Measurements from ENCODE around the gene EML6.
A peak's percentile ranks its signal among the peaks of the same experiment; 100 is the strongest.

EML6 gene

DNA sequence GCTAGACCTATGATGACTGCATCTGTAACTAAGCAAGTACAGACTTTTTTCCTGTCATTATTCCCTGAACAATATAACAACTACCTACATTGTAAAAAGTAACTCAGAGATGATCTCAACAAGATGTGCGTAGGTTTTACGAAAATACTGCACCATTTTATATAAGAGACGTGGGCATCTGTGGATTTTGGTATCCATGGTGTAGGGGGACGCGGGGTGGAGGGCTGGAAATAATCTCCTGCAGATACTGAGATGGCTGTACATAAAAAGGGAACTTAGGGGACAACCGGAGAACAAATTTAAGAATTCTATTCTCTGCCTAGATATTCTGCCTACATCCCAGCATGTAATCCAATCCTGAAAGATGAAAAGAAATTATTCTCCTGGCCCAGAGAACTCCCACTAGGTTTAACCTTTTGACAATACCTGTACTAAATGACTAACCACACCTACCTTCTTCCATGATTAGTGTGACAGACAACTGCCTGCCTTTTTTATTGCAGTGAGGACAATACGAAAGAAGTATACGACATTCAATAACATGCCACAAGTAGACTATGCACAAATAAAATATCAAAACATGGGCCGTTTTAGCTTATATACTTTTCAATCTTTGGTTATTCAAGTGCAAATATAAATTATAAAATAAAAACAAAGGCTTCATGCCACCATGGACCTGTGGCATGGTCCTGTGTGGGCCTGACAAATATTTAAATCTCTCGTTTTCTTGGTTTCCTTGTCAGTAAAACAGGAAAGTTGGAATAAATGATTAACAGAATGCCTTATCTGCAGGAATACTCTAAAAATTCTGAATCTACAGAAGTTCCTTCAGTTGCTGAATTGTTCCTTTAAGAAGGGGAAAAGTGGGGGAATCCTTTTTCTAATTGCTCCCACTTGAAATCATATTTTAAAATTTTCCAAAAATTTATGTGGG lies 280.5 kb downstream of the EML6 start:
- DNase-seq (no peak), ATAC-seq (no peak)

DNA sequence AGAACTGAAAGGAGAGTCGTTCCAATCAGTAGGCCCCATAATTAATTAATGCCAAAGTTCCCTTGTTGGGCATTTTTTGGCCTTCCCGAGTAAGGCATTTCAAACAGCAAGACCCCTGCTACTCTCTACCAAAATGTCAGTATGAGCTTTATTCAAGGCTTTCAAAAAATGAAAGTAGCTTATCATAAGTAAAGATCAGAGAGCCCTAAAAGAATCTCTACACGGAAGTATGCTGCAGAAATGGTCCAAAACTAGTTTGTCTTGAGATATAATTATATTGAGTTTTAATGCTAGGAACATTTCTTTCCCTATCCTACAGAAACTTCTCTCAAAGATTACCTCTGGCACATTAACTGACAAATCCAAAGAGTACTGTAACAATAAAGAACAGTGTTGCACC lies 282.8 kb downstream of the EML6 start:
- no peak for DNase-seq
- ATAC-seq: no peak

DNA sequence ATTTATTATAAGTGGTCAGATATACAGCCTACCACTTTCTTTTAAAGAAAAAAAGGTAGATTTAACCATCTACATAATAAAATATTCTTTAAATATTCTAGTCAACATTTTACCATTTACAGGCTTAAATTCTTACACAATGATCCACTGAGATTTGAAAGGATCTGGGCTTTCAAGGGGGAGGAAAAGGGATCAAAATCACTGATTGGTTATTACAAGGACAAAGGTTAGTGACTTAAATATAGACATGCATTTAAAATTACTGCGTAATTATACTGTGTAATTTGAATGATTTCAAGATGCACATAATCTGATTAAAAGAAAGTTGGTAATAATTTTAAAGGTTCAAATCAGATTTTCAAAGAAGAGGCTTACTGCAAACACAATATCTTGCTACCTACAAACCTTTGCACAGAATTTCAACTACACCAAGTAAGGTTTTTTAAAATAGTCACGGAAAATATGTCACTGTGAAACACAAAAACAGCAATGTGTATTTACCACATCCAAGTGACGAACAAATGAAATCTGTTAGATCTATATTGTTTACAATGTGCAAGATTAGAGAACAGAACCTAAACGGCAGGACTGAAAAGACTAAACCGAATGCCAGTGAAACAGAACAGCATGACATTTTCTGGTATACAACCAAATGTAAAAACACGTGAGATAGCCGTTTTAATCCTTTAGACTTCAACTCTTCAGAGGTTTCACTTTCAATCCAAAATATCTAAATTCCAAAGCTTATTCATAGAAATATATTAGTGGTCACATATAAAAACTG lies 286.0 kb downstream of the EML6 start:
- peak; percentile 26 for ATAC-seq
- no peak for DNase-seq

DNA sequence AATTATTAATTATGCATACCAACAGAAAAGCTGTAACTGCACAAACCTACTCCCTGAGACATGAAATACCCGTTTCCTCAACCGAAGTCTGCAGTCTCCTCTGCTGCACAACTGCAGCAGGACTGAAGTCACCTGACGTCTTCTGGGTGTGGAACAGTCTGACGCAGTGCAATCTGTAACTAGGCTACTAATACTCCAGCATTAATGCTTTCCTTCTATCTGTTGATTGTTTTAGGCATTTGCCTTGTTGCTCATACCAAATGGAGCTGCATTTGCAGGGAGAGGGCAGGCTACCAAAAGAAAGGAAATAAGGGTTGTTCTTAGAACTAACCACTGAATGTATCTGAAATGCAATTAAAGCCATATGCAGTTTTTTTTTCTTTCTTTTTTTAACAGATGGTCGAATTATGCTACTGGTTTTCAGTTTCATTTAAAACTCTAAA lies 286.7 kb downstream of the EML6 start:
- peak; percentile 17 for DNase-seq
- peak; percentile 92 for ATAC-seq

DNA sequence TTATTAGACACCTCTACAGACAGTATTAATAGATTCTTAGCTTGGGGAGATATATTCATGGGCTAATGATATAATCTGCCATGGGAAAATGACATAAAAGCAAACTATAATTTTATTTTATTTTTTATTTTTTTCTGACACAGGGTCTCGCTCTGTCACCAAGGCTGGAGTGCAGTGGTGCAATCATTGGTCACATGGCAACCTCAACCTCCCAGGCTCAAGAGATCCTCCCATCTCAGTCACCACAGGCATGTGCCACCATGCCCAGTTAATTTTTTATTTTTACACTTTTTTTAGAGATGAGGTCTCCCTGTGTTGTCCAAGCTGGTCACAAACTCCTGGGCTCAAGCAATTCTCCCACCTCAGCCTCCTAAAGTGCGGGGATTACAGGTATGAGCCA lies 287.5 kb downstream of the EML6 start:
- no peak for ATAC-seq
- no peak for DNase-seq

DNA sequence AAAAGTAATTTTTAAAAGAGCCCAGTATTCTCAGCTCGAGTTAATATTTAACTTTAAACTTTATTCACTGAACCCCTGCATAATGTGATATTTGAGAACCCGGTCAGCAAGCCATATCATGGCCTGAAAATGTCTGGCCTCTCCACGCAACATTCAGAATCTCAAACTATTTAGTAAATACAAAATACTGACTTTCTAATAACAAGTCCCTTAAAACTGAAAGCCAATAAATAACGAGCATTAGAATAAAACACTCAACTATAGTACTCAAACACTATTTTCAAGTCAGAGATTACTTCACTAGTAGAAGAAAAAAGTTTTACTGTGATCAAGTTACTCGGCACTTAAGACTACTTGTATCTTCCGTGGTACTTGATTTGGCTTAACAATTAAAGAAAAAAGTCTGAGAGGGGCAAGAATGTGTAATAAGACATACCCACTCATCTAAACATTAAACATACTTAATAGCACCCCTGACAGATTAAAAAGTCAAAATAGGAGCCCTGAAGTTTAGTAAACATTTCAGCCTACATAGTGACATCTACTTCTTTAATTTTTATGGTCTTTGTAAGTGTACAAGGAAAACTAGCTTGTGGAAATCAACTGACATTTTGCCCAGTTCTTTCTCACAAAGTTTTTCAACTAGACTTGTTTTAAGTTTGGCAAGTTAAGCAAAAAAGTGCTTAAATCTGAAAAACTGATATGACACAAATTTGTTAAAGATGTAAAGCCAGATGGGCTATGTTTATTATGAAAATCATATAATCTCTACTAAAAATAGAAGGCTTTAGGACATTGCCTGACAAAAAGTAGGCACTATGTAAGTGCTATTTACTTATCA lies 288.6 kb downstream of the EML6 start:
- ATAC-seq: no peak
- no peak for DNase-seq

DNA sequence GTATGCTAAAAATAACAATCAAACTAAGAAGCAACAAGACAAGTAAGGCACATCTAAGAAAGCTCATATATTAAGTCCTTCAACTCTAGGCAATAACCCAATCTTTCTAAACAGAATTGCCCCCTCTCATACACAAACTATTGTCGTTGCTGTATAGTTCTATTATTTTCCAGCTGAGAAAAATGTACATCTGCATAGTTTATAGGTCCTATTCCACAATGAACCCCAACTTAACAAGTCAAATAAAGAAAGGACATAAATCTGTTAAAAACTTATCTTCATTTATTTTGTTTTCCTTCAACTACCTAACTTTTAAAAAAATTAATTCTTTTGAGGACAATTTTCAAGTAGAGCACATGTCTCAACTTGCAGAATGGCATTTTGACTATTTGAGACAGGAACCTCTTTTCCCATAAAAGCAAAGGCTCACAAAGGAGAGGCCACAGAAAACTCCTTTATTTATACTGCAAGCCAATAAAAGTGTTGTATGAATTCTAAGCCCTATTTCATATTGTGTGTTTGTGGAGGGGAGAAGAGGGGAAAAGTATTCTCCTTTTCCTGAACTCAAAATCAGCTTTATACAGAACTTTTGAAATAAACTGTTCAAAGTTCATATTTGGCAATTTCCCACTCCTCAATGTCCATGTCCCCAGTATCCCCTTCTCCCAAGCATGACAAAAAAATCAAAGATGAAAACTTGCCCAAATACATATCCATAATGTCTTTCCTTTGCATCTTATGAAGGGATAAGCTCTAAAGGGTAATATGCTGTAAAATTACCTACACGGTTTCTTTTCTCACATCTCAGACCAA lies 289.4 kb downstream of the EML6 start:
- no peak for ATAC-seq
- DNase-seq: no peak

DNA sequence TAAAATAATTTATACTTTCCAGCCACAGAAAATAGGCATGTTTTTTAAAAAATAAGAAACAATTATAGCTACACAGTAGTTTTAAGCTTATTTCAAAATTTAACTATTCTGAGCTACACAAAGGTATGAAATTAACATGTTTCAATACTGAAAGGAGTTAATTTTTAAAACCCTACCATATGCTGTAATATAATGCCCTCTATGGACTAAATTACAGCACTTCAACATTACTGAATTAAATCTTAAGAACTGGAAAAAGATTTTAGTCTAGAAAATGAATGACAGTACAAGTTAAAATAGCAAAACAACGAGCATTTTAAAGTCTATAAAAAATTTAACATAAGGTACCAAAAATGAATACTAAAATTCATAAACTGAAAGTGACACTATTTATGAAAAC lies 290.5 kb downstream of the EML6 start:
- ATAC-seq (no peak), DNase-seq (no peak)

DNA sequence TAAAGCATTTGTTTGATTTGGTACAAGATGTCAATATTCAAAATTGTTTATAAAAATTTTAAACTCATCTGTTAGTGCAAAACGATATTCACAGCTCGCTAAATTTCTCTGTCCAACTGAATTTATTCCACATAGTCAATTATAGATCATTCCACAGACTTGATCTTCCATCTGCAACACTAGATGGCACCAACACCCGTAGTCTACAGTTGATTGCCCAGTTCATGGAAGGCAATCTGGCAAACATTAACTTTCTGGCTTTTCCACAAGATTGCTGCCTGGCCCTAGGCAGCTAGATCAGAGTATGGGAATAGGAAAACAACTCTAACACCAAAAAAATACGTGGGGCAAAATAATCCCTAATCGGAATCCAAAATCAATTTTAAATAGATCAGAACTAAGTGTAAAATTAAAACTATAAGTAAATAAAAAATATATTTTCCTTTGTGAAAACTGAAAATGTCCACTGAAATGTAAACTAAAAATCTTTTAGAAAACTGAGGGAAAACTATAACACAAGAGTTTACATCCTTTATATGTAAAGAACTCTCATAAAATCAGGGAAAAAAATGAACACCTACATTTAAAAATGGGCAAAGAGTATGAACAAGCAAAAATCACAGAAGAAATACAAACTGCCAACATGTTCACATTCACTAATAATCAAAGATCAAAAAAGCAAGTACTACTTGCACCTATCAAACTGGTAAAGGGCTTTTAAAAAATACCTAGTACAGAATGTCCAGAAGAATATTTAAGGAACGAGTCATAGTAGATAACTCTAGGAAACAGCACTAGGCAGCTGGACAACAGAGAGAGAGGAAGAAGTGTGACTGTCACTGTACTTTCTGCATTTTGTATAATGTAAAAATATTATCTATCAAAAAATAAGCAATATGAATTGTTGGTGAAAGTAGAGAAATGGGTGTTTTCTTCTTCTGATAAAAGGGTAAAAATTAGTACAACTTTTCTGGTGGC lies 291.8 kb downstream of the EML6 start:
- ATAC-seq (no peak), DNase-seq (peak; percentile 20)

DNA sequence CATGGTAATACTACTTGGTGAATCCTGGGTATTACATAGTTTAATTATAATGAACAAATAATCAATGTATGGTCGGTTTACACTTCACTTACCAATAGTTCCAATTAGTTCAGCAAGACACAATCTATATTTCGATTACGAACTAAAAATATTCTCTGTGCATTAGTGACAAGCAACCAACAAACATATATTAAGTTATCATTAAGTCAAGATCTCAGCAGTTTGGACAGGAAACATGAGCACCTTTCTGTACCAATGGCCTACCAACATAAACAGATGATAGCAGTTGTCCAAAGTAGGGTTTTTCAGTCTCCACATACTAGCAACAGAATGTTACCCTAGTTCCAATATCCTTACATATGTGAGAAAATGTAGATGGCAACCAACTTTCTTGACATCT lies 294.0 kb downstream of the EML6 start:
- DNase-seq (no peak), ATAC-seq (no peak)

DNA sequence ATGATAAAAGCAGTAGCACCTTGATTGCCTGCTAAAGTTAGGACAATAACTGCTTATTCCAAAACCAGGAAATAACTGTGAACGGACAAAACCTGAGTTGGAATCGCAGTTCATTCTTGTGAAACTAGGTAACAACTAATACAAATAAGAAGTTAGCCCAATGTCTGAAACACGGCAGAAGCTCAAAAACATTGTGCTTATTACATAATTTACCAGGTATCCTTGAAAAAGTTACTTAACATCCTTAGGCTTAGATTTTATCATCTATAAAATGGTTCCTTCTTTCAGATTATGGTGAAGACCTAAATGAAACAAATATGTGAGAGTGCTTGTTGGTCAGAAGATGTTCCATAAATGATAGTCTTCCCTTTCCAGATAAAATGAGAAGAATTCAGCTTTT lies 294.4 kb downstream of the EML6 start:
- DNase-seq: no peak

DNA sequence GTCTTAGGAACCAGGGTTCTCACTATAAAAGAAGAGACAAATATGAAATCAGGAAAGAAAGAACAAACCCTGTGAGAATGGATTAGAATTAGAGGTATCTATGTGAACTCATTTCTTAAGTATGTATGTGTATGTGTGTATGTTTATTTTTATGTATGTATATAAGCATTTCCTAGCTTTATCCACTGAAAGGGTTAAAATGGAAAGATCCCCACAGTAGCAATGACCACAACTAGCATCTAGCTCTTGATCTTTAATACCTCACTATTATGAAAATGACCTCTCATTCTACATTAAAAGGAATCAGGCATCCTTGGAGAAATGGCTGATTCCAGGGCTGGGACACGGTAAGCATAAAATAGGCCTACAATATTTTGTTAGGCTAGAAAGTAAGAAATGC lies 295.2 kb downstream of the EML6 start:
- DNase-seq (no peak), ATAC-seq (no peak)

More for the DNA sequence above, 294.4 kb downstream of the EML6 start:
- no peak for ATAC-seq

DNA sequence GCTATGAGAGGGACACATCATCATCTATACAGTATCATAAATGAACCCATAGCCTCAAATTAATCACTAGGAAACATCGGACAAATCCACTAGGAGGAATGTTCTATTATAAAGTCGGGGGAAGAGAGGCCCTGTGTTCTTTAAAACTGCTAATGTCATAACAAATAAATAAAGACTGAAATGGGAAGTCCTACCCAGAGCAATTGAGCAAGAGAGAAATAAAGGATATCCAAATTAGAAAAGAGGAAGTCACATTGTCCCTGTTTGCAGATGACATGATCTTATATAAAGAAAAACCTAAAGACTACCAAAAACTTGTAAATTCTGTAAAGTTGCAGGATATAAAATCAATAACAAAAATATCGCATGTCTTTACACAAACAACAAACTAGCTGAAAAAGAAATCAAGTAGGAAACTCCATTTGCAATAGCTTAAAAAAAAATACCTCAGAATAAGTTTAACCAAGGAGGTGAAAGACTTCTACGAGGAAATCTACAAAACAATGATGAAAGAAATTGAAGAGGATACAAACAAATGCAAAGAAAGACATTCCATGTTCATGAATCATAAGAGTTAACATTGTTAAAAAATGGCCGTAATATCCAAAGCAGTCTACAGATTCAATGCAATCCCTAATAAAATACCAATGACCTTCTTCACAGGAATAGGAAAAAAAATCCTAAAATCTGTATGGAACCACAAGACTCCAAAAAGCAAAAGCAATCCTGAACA lies 296.2 kb downstream of the EML6 start:
- DNase-seq (no peak), ATAC-seq (no peak)

All from stimulated activated naive CD8-positive, alpha-beta T cell treated with anti-CD3 and anti-CD28 coated beads, Interleukin-15, Interleukin-2, amounts not matched to agents 100 U/mL and 50 U/mL, for 24 hours (primary cell).